ENCODE measurements around the gene BARD1.
"Not testable (repeated sequence)": the region's sequence is repeated elsewhere in the genome, so short reads cannot be mapped to it uniquely, and the experiment has no call there.

The BARD1 gene

DNA sequence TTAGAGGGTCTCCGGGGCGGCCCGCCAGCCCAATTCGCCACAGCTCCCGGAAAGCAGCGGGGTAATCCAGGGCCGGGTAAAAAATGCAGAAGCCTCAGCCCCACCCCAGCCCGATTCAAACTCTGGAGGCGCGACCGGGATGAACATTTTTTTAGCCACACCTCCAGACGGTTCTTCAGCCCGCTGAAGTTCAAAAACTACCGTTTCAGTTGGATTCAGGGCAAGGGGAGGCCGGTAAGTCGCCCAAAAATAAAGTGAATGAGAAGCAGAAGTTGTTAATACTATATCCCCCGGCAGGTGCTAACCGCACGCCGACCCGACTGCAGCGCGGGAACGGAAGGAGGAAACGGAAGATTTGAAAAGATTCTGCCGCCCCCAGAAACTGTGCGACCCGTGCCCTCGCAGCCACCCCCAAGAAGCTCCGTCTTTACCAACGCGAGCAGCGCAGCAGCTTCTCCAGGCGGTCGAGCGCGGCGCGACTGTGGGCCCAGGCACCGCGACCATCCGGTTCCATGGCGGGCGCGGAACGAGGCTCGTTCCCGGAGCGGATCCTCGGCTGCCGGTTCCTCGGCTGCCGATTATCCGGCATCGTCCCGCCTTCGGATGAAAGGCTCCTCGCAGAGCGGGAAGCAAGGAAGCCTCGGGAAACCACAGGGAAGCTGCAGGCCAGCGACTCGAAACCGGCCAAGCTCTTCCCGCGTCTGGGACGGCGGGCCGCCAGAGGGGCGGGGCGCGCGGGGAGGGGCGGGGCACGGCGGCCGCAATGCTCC is at the start of gene BARD1:
Gene BARD1, minus strand, starts transcription at position 703 of the 770 bp plus-strand sequence. Its CDS starts 114 bp downstream, at position 589.
- peak; percentile 63 for DNase-seq

DNA sequence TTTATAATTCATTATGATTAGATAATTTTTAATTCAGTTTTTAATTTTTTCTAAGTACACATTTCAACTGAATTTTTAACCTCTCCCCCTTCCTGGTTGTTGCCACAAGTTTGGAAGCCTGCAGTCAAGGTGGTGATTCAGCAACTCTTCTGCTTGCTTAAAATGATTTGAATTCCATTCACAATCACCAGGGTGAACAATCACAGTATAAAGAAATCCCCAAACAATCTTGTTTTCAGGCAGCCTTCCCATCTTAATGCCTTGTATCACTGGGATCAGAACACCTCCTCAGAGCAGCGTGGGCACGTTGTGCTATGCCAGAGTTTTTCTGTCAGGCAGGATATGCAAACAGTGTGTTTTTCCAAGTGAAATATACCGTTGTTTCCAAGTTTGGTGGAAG is 46.7 kb upstream of the BARD1 start:
- no peak for DNase-seq

GRCh38 chr2:214853906-214854305 is 44.4 kb upstream of the BARD1 start:
- peak; percentile 27 for DNase-seq

DNA sequence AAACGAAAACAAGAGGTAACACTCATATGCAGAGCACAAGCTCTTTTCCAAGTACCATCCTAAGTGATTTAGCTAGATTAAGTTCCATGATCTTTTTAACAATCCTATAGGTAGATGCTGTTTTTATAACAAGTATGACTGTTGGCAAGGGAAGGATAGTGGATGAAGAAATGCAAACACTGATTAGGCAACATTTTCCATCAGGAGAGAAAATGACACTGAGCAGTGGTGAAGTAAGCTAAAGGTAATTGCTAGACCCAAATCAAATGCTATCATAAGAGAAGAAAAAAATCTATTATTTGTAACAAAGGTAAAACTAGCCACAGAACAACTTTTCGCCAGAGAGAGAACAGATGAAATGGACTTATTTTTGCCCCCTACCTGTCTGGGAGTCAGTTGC is 34.3 kb upstream of the BARD1 start:
- no peak for DNase-seq

DNA sequence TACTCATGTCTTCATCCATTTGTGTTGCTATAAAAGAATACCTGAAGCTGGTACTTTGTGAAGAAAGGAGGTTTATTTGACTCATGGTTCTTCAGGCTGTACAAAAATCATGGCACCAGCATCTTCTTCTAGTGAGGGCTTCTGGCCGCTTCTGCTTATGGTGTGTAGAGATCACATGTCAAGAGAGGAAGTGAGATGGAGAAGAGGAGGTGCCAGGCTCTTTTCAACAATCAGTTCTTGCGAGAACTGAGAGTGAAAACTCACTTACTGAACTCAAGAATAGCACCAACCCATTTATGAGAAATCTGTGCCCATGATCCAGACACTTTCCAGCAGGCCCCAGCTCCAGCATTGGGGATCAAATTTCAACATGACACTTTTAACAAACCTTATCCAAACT is 30.0 kb upstream of the BARD1 start:
- DNase-seq = no peak

GRCh38 chr2:214837466-214837865 is 28.0 kb upstream of the BARD1 start:
- DNase-seq = no peak

DNA sequence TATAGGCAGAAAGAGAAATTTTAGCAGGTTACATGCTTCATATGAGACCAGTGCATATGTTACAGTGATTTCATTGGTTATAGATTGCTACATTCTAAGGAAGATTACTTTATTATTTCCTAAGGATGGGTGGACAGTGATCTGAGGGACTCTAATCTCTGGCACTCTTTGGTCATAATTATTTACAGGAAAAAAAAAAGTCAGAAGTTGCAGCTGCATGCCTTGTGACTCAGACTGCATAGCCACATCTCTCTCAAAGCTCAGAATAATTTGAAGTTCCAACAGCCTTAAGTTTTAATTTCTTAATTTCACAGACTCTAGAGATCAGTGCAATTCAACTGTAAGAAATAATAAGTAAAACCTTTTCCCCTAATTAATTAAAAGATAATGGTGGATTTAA is 27.1 kb upstream of the BARD1 start:
- no peak for DNase-seq

GRCh38 chr2:214830794-214831346 is 21.4 kb upstream of the BARD1 start:
- no peak for DNase-seq

DNA sequence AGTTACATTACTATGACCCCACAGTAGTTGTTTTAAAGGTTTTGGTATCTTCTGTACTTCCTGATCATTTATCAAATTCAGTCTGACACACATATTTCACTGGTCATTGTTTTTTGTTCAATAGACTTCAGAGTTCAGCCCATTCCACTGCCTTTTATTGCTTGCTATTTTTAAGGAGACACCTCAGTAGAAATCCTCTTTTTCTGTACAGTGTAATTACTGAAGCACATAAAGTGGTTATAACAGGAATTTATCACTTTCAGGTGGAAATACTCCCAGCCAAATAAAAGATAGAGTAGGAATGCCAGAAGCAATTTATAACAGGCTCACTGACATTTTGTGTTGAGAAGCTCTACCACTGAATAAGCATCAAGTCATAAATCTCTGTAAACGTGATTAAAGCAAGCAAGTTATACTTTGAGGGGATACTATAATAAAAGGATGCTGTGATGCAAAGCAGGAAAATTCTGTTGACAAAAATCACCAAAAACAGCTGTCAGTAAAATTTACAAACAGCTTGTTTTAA is 6.6 kb upstream of the BARD1 start:
- no peak for DNase-seq

DNA sequence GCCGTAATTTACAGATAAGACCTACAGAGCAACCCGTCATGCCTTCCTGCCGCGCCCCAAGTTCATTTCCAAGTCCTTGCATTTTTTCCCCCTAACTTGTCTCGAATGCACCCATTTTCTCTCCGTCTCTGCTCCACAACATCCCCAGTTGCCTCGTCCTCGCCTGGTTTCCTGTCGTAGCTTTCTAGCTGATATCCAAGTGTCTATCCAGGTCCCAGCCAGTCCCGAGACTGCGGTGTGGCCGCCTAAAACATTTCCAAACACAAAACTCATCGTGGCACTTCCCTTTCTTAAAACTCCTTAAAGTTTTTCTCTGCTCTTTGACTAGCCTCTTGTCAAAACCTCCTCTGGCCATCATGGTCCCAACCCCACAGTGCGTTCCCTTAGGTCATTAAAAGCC is 1.2 kb upstream of the BARD1 start:
- no peak for DNase-seq

DNA sequence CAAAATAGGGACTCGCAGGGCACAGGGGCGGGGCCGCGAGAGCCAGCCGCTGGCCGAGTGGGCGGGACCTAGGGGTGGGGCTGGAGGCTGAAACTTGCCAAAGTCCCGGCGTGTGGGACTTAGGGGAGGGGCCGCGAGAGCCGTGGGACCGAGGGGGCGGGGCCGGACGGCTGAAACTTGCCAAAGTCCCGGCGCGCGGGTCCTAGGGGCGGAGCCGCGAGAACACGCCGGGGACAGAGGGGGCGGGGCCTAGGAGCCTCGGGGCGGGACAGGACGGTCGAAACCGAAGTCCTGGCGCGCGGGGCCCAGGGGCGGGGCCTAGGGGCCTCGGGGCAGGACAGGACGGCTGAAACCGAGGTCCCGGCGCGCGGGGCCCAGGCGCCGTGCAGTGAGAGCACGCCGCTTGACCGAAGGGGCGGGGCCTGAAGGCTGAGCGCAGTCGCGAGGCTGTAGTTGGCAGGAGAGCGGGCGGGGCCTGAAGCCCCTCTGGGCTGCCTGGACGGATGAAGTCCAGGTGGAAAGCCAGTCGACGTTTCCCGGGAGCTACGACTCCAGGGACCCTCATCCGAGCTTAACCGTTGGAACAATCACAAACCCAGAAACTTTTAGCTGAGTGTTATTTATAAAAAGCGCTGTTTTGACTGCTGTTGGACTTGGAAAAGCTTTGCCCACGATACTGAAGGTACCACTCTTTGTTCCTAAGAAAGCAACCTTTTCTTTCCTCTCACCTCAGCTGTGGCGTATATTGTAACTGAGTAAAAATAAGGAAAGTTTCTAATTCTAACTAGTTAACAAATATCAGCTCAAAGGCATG is 475 bp upstream of the BARD1 start:
- DNase-seq = peak; percentile 95

DNA sequence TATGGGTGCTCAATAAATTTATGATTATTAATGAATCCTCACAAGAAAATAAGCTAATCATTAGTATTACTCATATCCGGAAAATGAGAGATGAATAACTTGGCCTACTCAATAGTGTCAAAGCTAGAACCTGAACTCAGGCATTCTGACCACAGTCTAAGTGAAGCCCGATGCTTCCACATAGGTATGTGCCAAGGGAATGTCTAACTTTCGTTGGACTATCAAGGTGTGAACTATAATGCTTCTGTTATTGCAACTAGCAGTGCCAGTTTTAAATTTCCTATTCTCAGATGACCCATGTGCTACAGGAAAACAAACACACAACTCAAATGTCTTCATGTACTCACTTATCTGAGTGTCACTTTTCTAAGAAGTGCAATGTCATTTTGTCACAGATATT is 1.8 kb downstream of the BARD1 start:
- no peak for DNase-seq

GRCh38 chr2:214801768-214802397 is 7.6 kb downstream of the BARD1 start:
- DNase-seq = no peak

DNA sequence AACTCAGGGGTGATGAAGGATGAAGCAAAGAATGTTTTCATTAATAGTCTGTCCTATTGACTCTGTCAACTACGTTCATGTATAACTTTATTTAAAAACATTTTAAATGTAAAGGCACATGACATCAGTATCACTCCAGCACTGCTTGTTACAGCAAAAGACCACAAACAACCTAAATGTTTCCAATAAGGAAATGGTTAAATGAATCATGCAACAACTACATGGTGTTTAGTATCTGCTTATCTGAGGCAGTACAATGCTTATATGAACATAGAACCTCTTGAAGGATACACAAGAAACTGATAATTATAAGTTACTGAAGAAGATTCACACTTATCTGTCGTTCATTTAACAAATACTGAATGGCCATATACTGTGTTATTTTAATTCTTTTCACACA is 8.4 kb downstream of the BARD1 start:
- DNase-seq = no peak

DNA sequence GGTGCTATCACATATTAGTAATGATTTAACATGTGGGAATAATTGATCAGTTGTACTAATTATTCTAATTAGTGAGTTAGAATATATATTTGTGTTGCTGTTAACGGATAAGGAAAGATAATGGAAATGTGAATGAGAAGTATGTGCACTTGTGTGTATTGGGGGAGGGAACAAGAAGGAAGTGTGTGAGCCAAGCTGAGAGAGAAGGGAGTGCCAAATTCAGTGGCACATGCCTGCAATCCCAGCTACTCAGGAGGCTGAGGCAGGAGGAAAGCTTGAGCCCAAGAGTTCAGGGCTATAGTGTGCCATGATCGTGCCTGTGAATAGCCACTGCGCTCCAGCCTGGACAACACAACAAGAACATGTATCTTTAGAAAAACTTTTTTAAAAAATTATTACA is 9.3 kb downstream of the BARD1 start:
- no peak for DNase-seq

DNA sequence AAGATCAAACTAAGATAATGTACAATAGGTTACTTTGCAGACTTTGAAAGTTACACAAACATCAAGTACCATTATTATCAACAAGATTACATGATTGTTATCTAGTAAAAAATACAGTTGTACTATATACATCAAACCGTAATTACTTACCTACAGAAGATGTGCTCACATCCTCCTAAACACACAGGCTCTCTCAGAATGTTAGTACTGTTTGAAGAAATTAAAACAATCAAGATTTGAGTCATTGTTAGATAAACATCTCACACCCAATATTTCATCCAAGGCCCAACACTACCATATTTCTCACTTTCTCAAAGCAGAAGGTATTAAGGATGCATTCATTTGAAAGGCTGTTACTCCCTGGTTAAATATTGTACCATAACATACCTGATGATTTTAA is 12.6 kb downstream of the BARD1 start:
- DNase-seq = no peak

DNA sequence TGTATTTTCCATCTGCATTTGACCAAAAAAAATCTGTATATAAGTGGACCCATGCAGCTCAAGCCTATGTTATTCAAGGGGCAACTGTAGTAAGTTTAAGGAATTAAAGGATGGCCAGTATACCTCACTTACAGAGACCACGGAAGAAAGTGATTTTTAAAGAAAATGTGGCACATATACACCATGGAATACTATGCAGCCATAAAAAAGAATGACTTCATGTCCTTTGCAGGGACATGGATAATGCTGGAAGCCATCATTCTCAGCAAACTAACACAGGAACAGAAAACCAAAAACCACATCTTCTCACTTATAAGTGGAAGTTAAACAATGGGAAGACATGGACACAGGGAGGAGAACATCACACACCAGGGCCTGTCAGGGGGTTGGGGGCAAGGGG is 26.3 kb downstream of the BARD1 start:
- not testable (repeated sequence) for DNase-seq

DNA sequence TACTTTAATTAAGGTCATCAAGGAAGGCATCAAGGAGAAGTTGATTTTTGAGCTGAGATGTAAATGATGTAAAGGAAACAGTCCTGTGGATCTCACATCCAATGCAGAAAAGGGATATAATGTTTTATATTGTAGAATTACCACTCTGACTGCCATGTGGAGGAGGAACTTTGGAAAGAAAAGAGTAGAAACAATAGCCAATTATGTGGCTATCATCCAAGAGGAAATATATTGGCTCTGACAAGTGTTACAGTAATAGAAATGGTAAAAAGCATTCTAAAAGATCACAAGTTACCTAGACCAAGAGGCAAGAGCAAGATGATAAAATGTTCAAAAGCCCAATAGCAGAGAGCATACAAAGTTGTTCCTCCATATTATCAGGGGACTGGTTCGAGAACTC is 26.8 kb downstream of the BARD1 start:
- no peak for DNase-seq

- no peak for DNase-seq
Measured at GRCh38 chr2:214781226-214781625, 28.3 kb downstream of the BARD1 start.

- no peak for DNase-seq
Measured at GRCh38 chr2:214775971-214776370, 33.5 kb downstream of the BARD1 start.

DNA sequence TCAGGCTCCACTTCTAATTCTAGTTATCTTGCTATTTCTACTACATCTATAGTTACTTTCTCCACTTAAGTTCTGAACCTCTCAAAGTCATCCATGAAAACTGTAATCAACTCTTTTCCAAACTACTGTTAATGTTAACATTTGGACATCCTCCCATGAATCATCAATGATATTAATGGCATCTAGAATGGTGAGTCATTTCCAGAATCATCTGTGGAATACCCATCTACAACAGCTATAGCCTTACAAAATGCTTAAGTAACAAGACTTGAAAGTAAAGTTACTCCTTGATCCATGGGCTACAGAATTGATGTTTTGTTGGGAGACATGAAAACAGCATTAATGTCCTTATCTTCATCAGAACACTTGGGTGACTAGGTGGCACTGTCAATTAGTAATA is 35.4 kb downstream of the BARD1 start:
- DNase-seq = no peak

- DNase-seq = no peak
Measured at GRCh38 chr2:214772443-214773015, 37.0 kb downstream of the BARD1 start.

DNA sequence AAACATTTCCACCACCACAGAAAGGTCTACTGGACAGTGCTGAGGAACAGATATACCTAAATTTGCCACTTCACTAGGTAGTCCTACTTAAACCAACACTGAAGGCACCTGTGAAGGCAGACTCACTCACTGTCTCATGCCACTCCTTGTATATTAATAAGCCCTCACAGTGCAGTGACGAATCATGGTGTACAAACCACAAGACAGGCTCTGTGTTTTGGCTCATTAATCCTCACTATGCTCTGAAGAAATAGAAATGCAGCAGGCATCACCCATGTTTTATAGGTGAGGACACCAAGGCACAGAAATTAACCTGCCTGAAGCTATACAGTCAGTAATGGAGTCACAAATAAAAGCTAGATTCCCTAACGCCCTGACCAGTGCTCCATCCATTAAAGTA is 44.3 kb downstream of the BARD1 start:
- DNase-seq = no peak

Data from COR-L47 (cell line).